A549 (cell line): Measurements from ENCODE around the gene ITPRIPL2.

Experiments
- CHD4 ChIP-seq: fragments of 200-600 bp; sonication (generic); IDR thresholded peaks from 2 replicates; pipeline ENCODE4 v1.6.1; 2016; ENCODE audit warnings: antibody characterized with exemption, mild to moderate bottlenecking, borderline replicate concordance
- CTCF ChIP-seq: fragments of >200 bp; sonication (Bioruptor Twin); formaldehyde crosslinking; IDR thresholded peaks from 3 replicates; pipeline ENCODE4 v1.5.1; 2016
- E2F6 ChIP-seq: IDR thresholded peaks from 2 replicates; pipeline ENCODE4 v1.6.1; 2012; ENCODE audit warnings: low read depth, borderline replicate concordance
- EP300 ChIP-seq, 2 experiments: fragments of >200 bp; sonication (Bioruptor Twin); formaldehyde crosslinking; IDR thresholded peaks; 2 replicates in 1 of 2; 3 replicates in 1 of 2; pipeline ENCODE4 v1.6.1; 2016 to 2017
- HDAC2 ChIP-seq: fragments of 200-600 bp; sonication (generic); IDR thresholded peaks from 2 replicates; pipeline ENCODE4 v1.6.1; 2016
- KDM5A ChIP-seq: fragments of 200-600 bp; sonication (generic); IDR thresholded peaks from 2 replicates; pipeline ENCODE4 v1.6.1; 2016; ENCODE audit warnings: antibody characterized with exemption, mild to moderate bottlenecking
- MAZ ChIP-seq: fragments of 150-350 bp; IDR thresholded peaks from 2 replicates; pipeline ENCODE4 v1.6.1; 2014; ENCODE audit warnings: antibody characterized with exemption, low read depth, low read length, borderline replicate concordance
- POLR2A ChIP-seq: IDR thresholded peaks from 2 replicates; pipeline ENCODE4 v1.6.1; 2012; ENCODE audit warnings: mild to moderate bottlenecking, low read length
- SMC3 ChIP-seq: fragments of >200 bp; sonication (Bioruptor Twin); formaldehyde crosslinking; IDR thresholded peaks from 3 replicates; pipeline ENCODE4 v1.6.1; 2018; ENCODE audit warnings: inconsistent platforms
- TF ChIP-seq, protein P1 (sequence below): fragments of 450-650 bp; IDR thresholded peaks from 2 replicates; pipeline ENCODE4 v1.6.1; 2014; ENCODE audit warnings: antibody characterized with exemption

DNA sequence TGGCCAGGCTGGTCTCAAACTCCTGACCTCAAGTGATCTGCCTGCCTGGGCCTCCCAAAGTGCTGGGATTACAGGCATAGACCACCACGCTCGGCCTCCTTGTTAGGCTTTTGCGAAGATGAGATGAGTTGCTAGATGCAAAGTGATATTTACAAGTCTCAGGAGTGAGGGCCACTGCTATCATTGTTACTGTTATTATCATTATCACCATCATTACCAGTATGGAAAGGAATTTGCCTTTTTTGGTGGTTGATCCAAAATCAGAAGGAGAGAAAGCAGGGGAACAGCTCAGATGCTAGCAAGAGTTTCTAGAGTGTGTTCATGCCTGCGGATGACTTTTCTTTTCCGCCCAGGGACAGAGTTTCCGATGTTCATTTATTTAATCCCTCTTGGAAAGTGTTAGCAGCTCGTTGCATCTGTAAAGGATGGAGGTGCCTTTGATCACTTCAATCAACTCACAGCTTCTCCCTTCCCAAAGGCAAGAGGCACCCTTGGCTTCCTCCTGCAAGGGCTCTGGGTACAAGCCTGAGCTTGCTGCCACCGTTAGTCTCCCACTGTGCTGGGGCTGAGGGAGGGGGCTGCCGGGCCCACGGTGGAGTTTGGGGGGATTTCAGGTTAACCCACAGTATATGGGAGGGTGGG, 21.6 kb downstream of the ITPRIPL2 start:
- no peak for TF ChIP-seq CTCF
- no peak for TF ChIP-seq POLR2A
- no peak for TF ChIP-seq HDAC2
- TF ChIP-seq E2F6, result no peak
- TF ChIP-seq MAZ, result no peak
- TF ChIP-seq CHD4, result no peak
- TF ChIP-seq, protein P1, sequence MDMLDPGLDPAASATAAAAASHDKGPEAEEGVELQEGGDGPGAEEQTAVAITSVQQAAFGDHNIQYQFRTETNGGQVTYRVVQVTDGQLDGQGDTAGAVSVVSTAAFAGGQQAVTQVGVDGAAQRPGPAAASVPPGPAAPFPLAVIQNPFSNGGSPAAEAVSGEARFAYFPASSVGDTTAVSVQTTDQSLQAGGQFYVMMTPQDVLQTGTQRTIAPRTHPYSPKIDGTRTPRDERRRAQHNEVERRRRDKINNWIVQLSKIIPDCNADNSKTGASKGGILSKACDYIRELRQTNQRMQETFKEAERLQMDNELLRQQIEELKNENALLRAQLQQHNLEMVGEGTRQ, result no peak
- no peak for TF ChIP-seq EP300 (IDR thresholded peaks at IDR 0.05)
- TF ChIP-seq KDM5A, result no peak
- no peak for TF ChIP-seq SMC3
